ENCODE results near the gene WWOX. TPM values are rescaled to one million over a fixed set of nuclear protein-coding genes. Genes with fewer than 3 reads are reported as not detected.

WWOX gene
- total RNA-seq, 1 experiment from 2014 or later, result 15.6 TPM

GRCh38 chr16:78116946-78117345, 17.5 kb downstream of the WWOX start:
- H2BK20ac ChIP-seq (ENCODE audit: low read depth, low read length, poor library complexity, severe bottlenecking), result no peak overlapping the region

More at GRCh38 chr16:78116946-78117345, 17.5 kb downstream of the WWOX start:
- no peaks in the 10 kb centered on the region for H3K23me2 ChIP-seq (ENCODE audit: insufficient read length, low read depth, low read length, poor library complexity, severe bottlenecking)
- no peak overlapping the region for H2BK120ac ChIP-seq (ENCODE audit: low read depth, low read length, poor library complexity, severe bottlenecking)
- H3K27ac ChIP-seq (ENCODE audit: insufficient read length, low read depth, low read length), result no peak overlapping the region
- H3K4me1 ChIP-seq (ENCODE audit: insufficient read depth, low read length), result no peaks in the 10 kb centered on the region
- no CpG with 5 or more reads among the region's 4 CpGs for WGBS (ENCODE audit: extremely low coverage, insufficient read length, low lambda C conversion rate)
- H4K20me1 ChIP-seq (ENCODE audit: control insufficient read depth, insufficient read depth, insufficient read length), result no peaks in the 10 kb centered on the region
- no peaks in the 10 kb centered on the region for H3K9me3 ChIP-seq (ENCODE audit: control insufficient read depth, low read depth, low read length)
- H3K56ac ChIP-seq (ENCODE audit: insufficient read length, low read depth, low read length), result no peak overlapping the region
- no peak overlapping the region for H3K4me3 Mint-ChIP-seq
- no peak overlapping the region for H4K91ac ChIP-seq (ENCODE audit: insufficient read length, low read depth, low read length)
- no peak overlapping the region for H2AFZ ChIP-seq (ENCODE audit: low read length)
- H3K14ac ChIP-seq (ENCODE audit: insufficient read depth, low read length), result no peak overlapping the region
- no peak overlapping the region for H2AK5ac ChIP-seq (ENCODE audit: insufficient read length, low read length)
- H3K4me1 Mint-ChIP-seq, result no peaks in the 10 kb centered on the region
- no peaks in the 10 kb centered on the region; a peak in 1 of 5 replicates for H3K9me3 Mint-ChIP-seq
- H3K18ac ChIP-seq (ENCODE audit: insufficient read length, low read depth, low read length), result no peak overlapping the region
- no peaks in the 10 kb centered on the region for H3K79me1 ChIP-seq (ENCODE audit: insufficient read depth, low read depth, low read length, poor library complexity, severe bottlenecking)
- H3K27ac Mint-ChIP-seq, result no peak overlapping the region
- H3K23ac ChIP-seq (ENCODE audit: insufficient read length, low read depth, low read length), result no peak overlapping the region
- no peaks in the 10 kb centered on the region for H3K79me2 ChIP-seq (ENCODE audit: insufficient read depth, low read length)
- H3K36me3 Mint-ChIP-seq (ENCODE audit: insufficient read depth in 1 of 3, low read depth in 3 of 3), result peaks cover 0 to 30% (median 25%) of the 10 kb centered on the region in 3 experiments
- no peak for TF ChIP-seq CTCF (conservative IDR thresholded peaks at IDR 0.05)
- no peak overlapping the region for H2BK12ac ChIP-seq (ENCODE audit: insufficient read length, low read depth, low read length)
- no peak overlapping the region for H3T11ph ChIP-seq (ENCODE audit: low read length)
- H3K9ac ChIP-seq (ENCODE audit: extremely low read depth, insufficient read length, low read length), result no peak overlapping the region
- H4K8ac ChIP-seq (replicated peaks; ENCODE audit: insufficient read length, low read depth, low read length), result no peak overlapping the region
- H3K4ac ChIP-seq (ENCODE audit: low read depth, low read length), result no peak overlapping the region
- no peak overlapping the region for H4K5ac ChIP-seq (ENCODE audit: insufficient read length, low read depth, low read length)
- no peak overlapping the region for H3K4me2 ChIP-seq (ENCODE audit: insufficient read depth, insufficient read length, low read length)
- no peak for DNase-seq
- H2BK15ac ChIP-seq (ENCODE audit: low read depth, low read length), result no peak overlapping the region
- no peaks in the 10 kb centered on the region for H3K27me3 Mint-ChIP-seq (ENCODE audit: low read depth)
- no peaks in the 10 kb centered on the region for H3K27me3 ChIP-seq (ENCODE audit: insufficient read depth, low read length)
- no peak overlapping the region for H2BK5ac ChIP-seq (ENCODE audit: insufficient read length, low read length)
